ENCODE measurements around the gene CARMIL3.

CARMIL3 gene

GRCh38 chr14:24089890-24090289, 38.1 kb downstream of the CARMIL3 start:
- no peaks in the 10 kb centered on the region for H3K36me3 ChIP-seq
- intact Hi-C loops (cut with DNase I; ENCODE audit: low total_unique reads): loop anchor here (5.0 kb wide), 1 partner anchor 33 kb away; no protein-coding TSS in a partner anchor

GRCh38 chr14:24092110-24092504, 40.3 kb downstream of the CARMIL3 start:
- no peak for DNase-seq
- Histone ChIP-seq H3K4me1 (peaks cover 0 to 23% (median 19%) of the 10 kb centered on the region in 4 donors), H3K9me3 (no peaks in the 10 kb centered on the region), H3K27me3 (no peaks in the 10 kb centered on the region), H3K36me3 (no peaks in the 10 kb centered on the region), H3K4me3 (no peak overlapping the region), H3K27ac (peak overlapping the region in 1 of 2 donors; percentile 99)
- no peak for TF ChIP-seq CTCF (IDR thresholded peaks at IDR 0.05)
- intact Hi-C loops (cut with DNase I; ENCODE audit: low total_unique reads): loop anchor here (5.0 kb wide), 1 partner anchor 35 kb away; no protein-coding TSS in a partner anchor

More at GRCh38 chr14:24089890-24090289, 38.1 kb downstream of the CARMIL3 start:
- Histone ChIP-seq H3K4me1 (peaks cover 0 to 13% (median 10%) of the 10 kb centered on the region in 4 donors), H3K9me3 (no peaks in the 10 kb centered on the region), H3K27ac (no peak overlapping the region), H3K4me3 (no peak overlapping the region), H3K27me3 (no peaks in the 10 kb centered on the region)
- TF ChIP-seq CTCF (IDR thresholded peaks at IDR 0.05): no peak
- no peak for DNase-seq

- peak in 1 of 2 donors; percentile 54 for DNase-seq
- H3K36me3 ChIP-seq: no peaks in the 10 kb centered on the region
- no peaks in the 10 kb centered on the region for H3K27me3 ChIP-seq
- intact Hi-C loops (cut with DNase I; ENCODE audit: low total_unique reads): loop anchor here (5.0 kb wide), 1 partner anchor 35 kb away; no protein-coding TSS in a partner anchor
- no peak overlapping the region for H3K4me3 ChIP-seq
- no peaks in the 10 kb centered on the region for H3K9me3 ChIP-seq
- no peak for TF ChIP-seq CTCF (IDR thresholded peaks at IDR 0.05)
- H3K27ac ChIP-seq: peak overlapping the region; percentile 97 to 99
- H3K4me1 ChIP-seq: peaks cover 0 to 23% (median 19%) of the 10 kb centered on the region in 4 donors
These were observed 40.8 kb downstream of the CARMIL3 start for GRCh38 chr14:24092505-24093206.

- DNase-seq: no peak
- Histone ChIP-seq H3K27me3 (no peaks in the 10 kb centered on the region), H3K27ac (peak overlapping the region; percentile 97 to 99), H3K9me3 (no peaks in the 10 kb centered on the region), H3K4me3 (peak overlapping the region; percentile 91 to 94), H3K36me3 (peaks cover 0 to 5% (median 5%) of the 10 kb centered on the region in 3 donors), H3K4me1 (peaks cover 0 to 23% (median 19%) of the 10 kb centered on the region in 4 donors)
- no peak for TF ChIP-seq CTCF (IDR thresholded peaks at IDR 0.05)
- intact Hi-C loops (cut with DNase I; ENCODE audit: low total_unique reads): loop anchor here (5.0 kb wide), 1 partner anchor 36 kb away; no protein-coding TSS in a partner anchor
These were observed 41.5 kb downstream of the CARMIL3 start for GRCh38 chr14:24093207-24093900.

GRCh38 chr14:24093901-24094840, 42.4 kb downstream of the CARMIL3 start, which contains the start of gene PCK2:
Gene PCK2, plus strand, starts transcription at chr14:24094311. Its CDS starts 95 bp downstream, at chr14:24094406.
- peak; percentile 96 to 98 for DNase-seq

More at GRCh38 chr14:24093901-24094840, 42.4 kb downstream of the CARMIL3 start, which contains the start of gene PCK2:
- TF ChIP-seq CTCF (IDR thresholded peaks at IDR 0.05): peak in 1 of 2 experiments; percentile 27
- peak within 1 kb of the TSS; percentile 97 to 99 for H3K27ac ChIP-seq
- peaks cover 0 to 13% (median 13%) of the 10 kb centered on the region in 3 donors for H3K36me3 ChIP-seq
- H3K4me3 ChIP-seq: peak within 1 kb of the TSS; percentile 91 to 94
- H3K4me1 ChIP-seq: peaks cover 0 to 23% (median 19%) of the 10 kb centered on the region in 4 donors
- intact Hi-C loops (cut with DNase I; ENCODE audit: low total_unique reads): loop anchor here (5.0 kb wide), 1 partner anchor 37 kb away; no protein-coding TSS in a partner anchor
- H3K27me3 ChIP-seq: no peaks in the 10 kb centered on the region
- H3K9me3 ChIP-seq: no peaks in the 10 kb centered on the region
